Heart right ventricle (tissue), 16 donors: ENCODE measurements around the gene MAGEB17. TPM values are rescaled to one million over a fixed set of nuclear protein-coding genes. Genes with fewer than 3 reads are reported as not detected.
"Not testable (repeated sequence)": the region's sequence is repeated elsewhere in the genome, so short reads cannot be mapped to it uniquely, and the experiment has no call there.

Experiments used
- ATAC-seq, 8 donors: fragments of 200-7000 bp; cut with Tn5 transposase; one replicate each; pipeline ENCODE4 v1.9.1; 2020; ENCODE audit warnings: mild to moderate bottlenecking in 8 of 8, moderate library complexity in 8 of 8, moderate number of reproducible peaks in 1 of 8
- DNase-seq, 2 donors: peaks; one replicate each; pipeline ENCODE4 v3.0.0-alpha.2; 2020
- H3K27ac ChIP-seq, 10 donors: fragments of 200-600 bp; sonication (generic) in 2 of 10; one replicate each; pipeline versions ENCODE4 v1.5.0 to v1.8.0; 2020 to 2022; ENCODE audit warnings: mild to moderate bottlenecking in 3 of 10
- H3K27me3 ChIP-seq, 7 donors: fragments of 200-600 bp; one replicate each; pipeline ENCODE4 v1.8.0; 2021 to 2022; ENCODE audit warnings: mild to moderate bottlenecking in 2 of 7
- H3K36me3 ChIP-seq, 9 donors: fragments of 200-600 bp; sonication (generic) in 1 of 9; one replicate each; pipeline versions ENCODE4 v1.5.0 to v1.8.0; 2020 to 2022; ENCODE audit warnings: mild to moderate bottlenecking in 2 of 9
- H3K4me1 ChIP-seq, 9 donors: fragments of 200-600 bp; sonication (generic) in 1 of 9; one replicate each; pipeline versions ENCODE4 v1.5.0 to v1.8.0; 2020 to 2022; ENCODE audit warnings: mild to moderate bottlenecking in 4 of 9
- H3K4me3 ChIP-seq, 10 donors: fragments of 200-600 bp; sonication (generic) in 2 of 10; one replicate each; pipeline versions ENCODE4 v1.5.0 to v1.8.0; 2020 to 2022; ENCODE audit warnings: mild to moderate bottlenecking in 7 of 10, moderate library complexity in 2 of 10
- H3K9me3 ChIP-seq, 11 donors: fragments of 200-600 bp in 10 of 11; sonication (generic) in 2 of 11; one replicate each; pipeline versions ENCODE4 v1.5.0 to v1.8.0; 2013 to 2022; ENCODE audit warnings: mild to moderate bottlenecking in 2 of 11, control low read depth in 1 of 11, moderate library complexity in 1 of 11
- CTCF ChIP-seq, 9 donors: fragments of 200-600 bp; sonication (generic) in 2 of 9; IDR thresholded peaks; one replicate each; pipeline versions ENCODE4 v1.5.0 to v1.8.0; 2021 to 2022; ENCODE audit warnings: antibody characterized with exemption in 9 of 9, mild to moderate bottlenecking in 5 of 9, moderate library complexity in 1 of 9
- WGBS, 2 donors: extraction: QIAGEN DNeasy Blood & Tissue Kit; methylation state at CpG; one replicate each; pipeline ENCODE4 v1.1.7; 2013; ENCODE audit warnings: inconsistent platforms in 1 of 2; 5-methylcytosine and 5-hydroxymethylcytosine counted together
- intact Hi-C, 10 donors: fragments of 100-400 bp; cut with DNase I; formaldehyde crosslinking; loops; one replicate each; pipeline versions ENCODE4 v1.11.1 to v1.14.2; 2022
- polyA plus RNA-seq, 2 donors: library from polyadenylated mRNA; stranded (reverse); fragments of 200-250 nt; gene quantifications; one replicate each; pipeline ENCODE4 v1.2.3, GENCODE V29; 2013
- total RNA-seq, 10 donors: library from RNA; stranded (reverse); fragmentation: NEBNext Ultra II Directional in 3 of 10; extraction: Animal tissue kit (Norgen Biotek cat#: 25700) in 3 of 10; gene quantifications; one replicate each; pipeline versions ENCODE4 v1.2.1 to v1.2.4, GENCODE V29; 2021 to 2023
- donor health status: Arrhythmogenic right ventricular cardiomyopathy.
- donor health status: ischemic (EF 13 %, LVEDD 7.1; RV severe dilation, severe dysfunction).
- donor health status: healthy with polysubstance abuse.
- donor health status: DM: no; HTN: yes; CAD: no.
- donor health status: DM: no; HTN: no; CAD: no.
- donor health status: ischemic (EF 25% LVEDD 6.9; RV normal size, moderate dysfunction).
- donor health status: ischemic (EF 25% LVEDD 5.7; RV mildly dilated, moderate dysfunction).
- donor health status: healthy.
- donor health status: DM: yes; HTN: yes; CAD: no.
- donor health status: Ischemic cardiomyopathy.
- donor health status: ischemic (EF 35%, LVEDD 5.7; RV mildly dilated, moderate dysfunction).
- donor health status: nonischemic (EF 11% LVEDD 7.7; RV severe dilation, severe dysfunction).
- donor health status: DM: yes; HTN: yes; CAD: no.
- donor health status: PGD.
- donor health status: ischemic (EF 29% LVEDD 5.4; RV normal size, mild dysfunction).
- donor health status: nonischemic (EF 23%, LVEDD 6.1; RV moderate dilation, normal function).

MAGEB17 gene
- total and polyA plus RNA-seq, 12 donors, result 0.04 to 0.19 TPM; not detected in 10

- ATAC-seq, result no peak
- 87 to 92% methylated on average over 5 of the region's 5 CpGs for WGBS, 2 donors
Measured at GRCh38 chrX:16156692-16157331, 10.5 kb upstream of the MAGEB17 start.

DNA sequence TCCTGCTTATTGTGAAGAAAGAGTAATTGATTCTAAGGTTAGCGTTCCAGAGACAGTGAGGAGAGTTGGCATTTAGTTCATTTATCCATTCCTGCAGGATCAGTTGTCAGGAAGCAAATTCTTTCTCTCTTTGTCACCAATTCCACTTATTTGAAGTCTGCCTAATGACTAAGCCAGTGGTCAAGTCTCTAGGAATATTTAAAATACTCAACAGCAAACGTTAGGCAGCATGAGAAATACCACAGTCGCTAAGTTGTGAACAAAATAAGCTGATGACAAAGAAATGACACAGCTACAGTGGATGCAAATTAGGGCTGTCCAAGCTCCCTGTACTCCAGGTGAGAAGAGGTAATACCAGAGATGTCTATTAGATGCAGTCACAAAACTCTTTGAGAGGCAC lies 6.6 kb upstream of the MAGEB17 start:
- TF ChIP-seq CTCF (IDR thresholded peaks at IDR 0.05), result no peak
- intact Hi-C loops, result no loop called here
- ATAC-seq, result no peak

More at GRCh38 chrX:16156692-16157331, 10.5 kb upstream of the MAGEB17 start:
- no peak for DNase-seq
- H3K4me3 ChIP-seq, result no peak overlapping the region
- TF ChIP-seq CTCF (IDR thresholded peaks at IDR 0.05), result no peak
- no peaks in the 10 kb centered on the region for H3K4me1 ChIP-seq
- intact Hi-C loops, result no loop called here
- no peaks in the 10 kb centered on the region for H3K36me3 ChIP-seq
- no peaks in the 10 kb centered on the region for H3K9me3 ChIP-seq
- H3K27me3 ChIP-seq, result peaks cover 0 to 43% (median 0%) of the 10 kb centered on the region in 7 donors
- no peak overlapping the region for H3K27ac ChIP-seq

GRCh38 chrX:16161173-16161572 lies 6.1 kb upstream of the MAGEB17 start:
- ATAC-seq, intact Hi-C loops: not testable (repeated sequence)
- 93 to 96% methylated on average over 2 of the region's 2 CpGs for WGBS, 2 donors

More for the DNA sequence above, 6.6 kb upstream of the MAGEB17 start:
- WGBS, 2 donors, result 54 to 62% methylated on average over 3 of the region's 3 CpGs
- Histone ChIP-seq H3K9me3 (no peaks in the 10 kb centered on the region), H3K27ac (no peak overlapping the region), H3K4me1 (no peaks in the 10 kb centered on the region), H3K36me3 (no peaks in the 10 kb centered on the region), H3K4me3 (no peak overlapping the region), H3K27me3 (peaks cover 0 to 39% (median 0%) of the 10 kb centered on the region in 7 donors)
- DNase-seq, result no peak

GRCh38 chrX:16162391-16162790 lies 4.9 kb upstream of the MAGEB17 start:
- Histone ChIP-seq H3K36me3 (no peaks in the 10 kb centered on the region), H3K27ac (no peak overlapping the region), H3K27me3 (peaks cover 0 to 36% (median 0%) of the 10 kb centered on the region in 7 donors), H3K4me1 (no peaks in the 10 kb centered on the region), H3K4me3 (no peak overlapping the region), H3K9me3 (no peaks in the 10 kb centered on the region)
- DNase-seq (no peak), ATAC-seq (no peak)
- 69 to 89% methylated on average over 5 of the region's 5 CpGs for WGBS, 2 donors
- intact Hi-C loops, result no loop called here
- TF ChIP-seq CTCF (IDR thresholded peaks at IDR 0.05), result no peak

More at GRCh38 chrX:16161173-16161572, 6.1 kb upstream of the MAGEB17 start:
- H3K27ac ChIP-seq, H3K4me3 ChIP-seq, DNase-seq, H3K9me3 ChIP-seq, H3K4me1 ChIP-seq, H3K36me3 ChIP-seq: not testable (repeated sequence)
- H3K27me3 ChIP-seq, result peaks cover 0 to 40% (median 0%) of the 10 kb centered on the region in 7 donors

DNA sequence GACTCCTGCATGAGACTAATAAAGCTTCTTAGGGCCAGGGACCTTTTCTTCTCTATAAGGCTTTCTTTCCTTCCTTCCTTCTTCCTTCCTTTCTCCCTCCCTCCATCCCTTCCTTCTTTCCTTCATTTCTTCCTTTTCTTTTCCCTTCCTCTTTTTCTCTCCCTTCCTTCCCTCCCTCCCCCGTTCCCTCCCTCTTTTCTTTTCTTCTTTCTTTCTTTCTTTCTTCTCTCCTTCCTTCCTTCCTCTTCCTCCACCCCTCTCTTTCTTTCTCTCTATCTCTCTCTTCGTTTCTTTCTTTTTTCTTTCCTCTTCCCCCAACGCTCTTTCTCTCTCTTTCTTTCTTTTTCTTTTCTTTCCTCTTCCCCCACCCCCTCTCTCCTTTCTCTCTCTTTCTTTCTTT lies 2.5 kb upstream of the MAGEB17 start:
- peaks cover 0 to 30% (median 0%) of the 10 kb centered on the region in 7 donors for H3K27me3 ChIP-seq
- no peaks in the 10 kb centered on the region for H3K36me3 ChIP-seq
- ATAC-seq (no peak), DNase-seq (no peak)
- H3K4me1 ChIP-seq, result no peaks in the 10 kb centered on the region
- no peaks in the 10 kb centered on the region for H3K9me3 ChIP-seq
- intact Hi-C loops, result no loop called here
- no peak overlapping the region for H3K4me3 ChIP-seq
- 77 to 86% methylated on average over 2 to 3 of the region's 3 CpGs for WGBS, 2 donors
- H3K27ac ChIP-seq, result no peak overlapping the region
- no peak for TF ChIP-seq CTCF (IDR thresholded peaks at IDR 0.05)
